GM06990 (cell line): ENCODE results near the gene CDC5L.

Source experiments
- DNase-seq: peaks from one replicate; pipeline ENCODE4 v3.0.0-alpha.2; 2011; ENCODE audit not compliant: insufficient read length; ENCODE audit errors: extremely low read depth
- H3K27me3 ChIP-seq: replicated peaks from 2 replicates; pipeline ENCODE4 v1.6.0; 2011; ENCODE audit warnings: low read length; ENCODE audit not compliant: control insufficient read depth, insufficient read depth
- H3K36me3 ChIP-seq: 2 replicates; pipeline ENCODE4 v1.5.1; 2011; ENCODE audit warnings: low read length; ENCODE audit not compliant: control insufficient read depth, insufficient read depth
- H3K4me3 ChIP-seq: replicated peaks from 2 replicates; pipeline ENCODE4 v1.5.1; 2011; ENCODE audit warnings: low read depth, mild to moderate bottlenecking, control low read depth, low read length
- TF ChIP-seq, protein P1 (sequence below): IDR thresholded peaks from 2 replicates; pipeline ENCODE4 v1.5.1; 2011; ENCODE audit warnings: low read length, control low read depth, mild to moderate bottlenecking, inconsistent platforms; ENCODE audit not compliant: insufficient read depth, poor library complexity, severe bottlenecking

The CDC5L gene

DNA sequence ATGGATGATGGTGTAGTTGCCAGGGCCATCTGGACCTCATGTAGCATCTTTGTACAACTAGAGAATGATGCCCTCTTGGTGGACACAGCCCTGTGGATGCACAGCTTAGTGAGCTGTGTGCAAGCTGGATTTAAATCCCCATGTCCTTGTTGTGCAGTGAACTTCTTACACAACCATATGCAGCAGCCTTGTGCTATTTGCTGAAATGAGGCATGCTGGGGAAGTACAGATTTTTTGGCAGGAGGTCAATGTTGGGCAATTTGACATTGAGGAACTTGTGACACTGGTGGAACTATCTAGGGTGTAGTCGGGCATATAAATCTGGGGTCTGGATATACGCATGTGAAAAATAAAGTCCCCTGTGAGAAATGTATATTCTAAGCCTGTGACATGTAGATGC is 5.8 kb upstream of the CDC5L start:
- Histone ChIP-seq H3K4me3 (no peak overlapping the region), H3K27me3 (no peaks in the 10 kb centered on the region; the same call in 1 of the 2 replicates), H3K36me3 (no peaks in the 10 kb centered on the region)
- DNase-seq, result no peak
- TF ChIP-seq, protein P1, sequence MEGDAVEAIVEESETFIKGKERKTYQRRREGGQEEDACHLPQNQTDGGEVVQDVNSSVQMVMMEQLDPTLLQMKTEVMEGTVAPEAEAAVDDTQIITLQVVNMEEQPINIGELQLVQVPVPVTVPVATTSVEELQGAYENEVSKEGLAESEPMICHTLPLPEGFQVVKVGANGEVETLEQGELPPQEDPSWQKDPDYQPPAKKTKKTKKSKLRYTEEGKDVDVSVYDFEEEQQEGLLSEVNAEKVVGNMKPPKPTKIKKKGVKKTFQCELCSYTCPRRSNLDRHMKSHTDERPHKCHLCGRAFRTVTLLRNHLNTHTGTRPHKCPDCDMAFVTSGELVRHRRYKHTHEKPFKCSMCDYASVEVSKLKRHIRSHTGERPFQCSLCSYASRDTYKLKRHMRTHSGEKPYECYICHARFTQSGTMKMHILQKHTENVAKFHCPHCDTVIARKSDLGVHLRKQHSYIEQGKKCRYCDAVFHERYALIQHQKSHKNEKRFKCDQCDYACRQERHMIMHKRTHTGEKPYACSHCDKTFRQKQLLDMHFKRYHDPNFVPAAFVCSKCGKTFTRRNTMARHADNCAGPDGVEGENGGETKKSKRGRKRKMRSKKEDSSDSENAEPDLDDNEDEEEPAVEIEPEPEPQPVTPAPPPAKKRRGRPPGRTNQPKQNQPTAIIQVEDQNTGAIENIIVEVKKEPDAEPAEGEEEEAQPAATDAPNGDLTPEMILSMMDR, result no peak

DNA sequence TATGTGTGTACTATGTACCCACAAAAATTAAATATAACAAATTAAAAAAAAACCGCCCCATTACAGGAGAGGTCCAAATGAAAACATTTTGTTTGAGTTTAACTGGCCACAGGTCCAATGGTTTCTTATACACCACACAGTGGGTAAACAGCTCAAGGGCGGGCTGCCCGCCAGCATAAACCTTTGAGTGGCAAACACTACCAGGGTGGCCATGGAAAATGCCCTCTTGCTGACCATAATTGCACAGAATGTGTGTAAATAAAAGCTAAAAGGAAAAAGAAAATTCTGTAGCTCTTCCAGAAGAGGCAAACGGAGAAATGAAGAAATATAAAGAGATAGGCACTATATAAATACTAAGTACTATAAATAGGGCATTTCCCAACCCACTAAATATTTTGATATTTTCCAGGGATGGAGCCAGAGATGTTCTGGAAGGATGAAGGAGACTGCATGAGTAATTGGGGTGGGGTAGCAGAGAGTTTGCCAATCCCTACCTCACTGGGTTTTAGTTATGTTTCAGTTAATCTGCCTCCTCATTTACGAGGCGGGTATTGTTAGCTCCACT is 1.1 kb upstream of the CDC5L start:
- Histone ChIP-seq H3K27me3 (no peaks in the 10 kb centered on the region; the same call in 1 of the 2 replicates), H3K36me3 (no peaks in the 10 kb centered on the region), H3K4me3 (peak overlapping the region; percentile 85)
- no peak for DNase-seq
- TF ChIP-seq, protein P1, result no peak

DNA sequence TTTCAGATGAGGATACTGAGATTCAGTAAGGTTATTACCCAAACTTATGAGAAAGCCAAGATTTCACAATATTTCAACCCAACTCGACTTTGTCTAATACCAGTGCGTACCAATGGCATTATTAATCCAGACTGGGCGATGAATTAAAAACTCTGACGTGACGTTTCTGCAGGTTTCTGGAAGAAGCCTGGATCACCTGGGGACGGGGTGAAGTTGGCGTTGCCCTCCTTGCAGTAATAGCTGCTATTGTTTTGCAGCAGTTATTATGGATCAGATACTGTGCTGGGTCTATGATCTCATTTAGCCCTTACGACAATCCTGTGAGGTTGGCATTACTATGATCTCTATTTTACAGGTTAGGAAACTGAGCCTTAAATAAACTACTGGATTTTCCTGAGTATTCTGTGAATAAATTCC is 569 bp upstream of the CDC5L start:
- Histone ChIP-seq H3K27me3 (no peaks in the 10 kb centered on the region; the same call in 1 of the 2 replicates), H3K4me3 (peak overlapping the region; percentile 85), H3K36me3 (peaks cover 2% of the 10 kb centered on the region; the same call in 1 of the 2 replicates)
- TF ChIP-seq, protein P1, result no peak
- DNase-seq, result no peak

DNA sequence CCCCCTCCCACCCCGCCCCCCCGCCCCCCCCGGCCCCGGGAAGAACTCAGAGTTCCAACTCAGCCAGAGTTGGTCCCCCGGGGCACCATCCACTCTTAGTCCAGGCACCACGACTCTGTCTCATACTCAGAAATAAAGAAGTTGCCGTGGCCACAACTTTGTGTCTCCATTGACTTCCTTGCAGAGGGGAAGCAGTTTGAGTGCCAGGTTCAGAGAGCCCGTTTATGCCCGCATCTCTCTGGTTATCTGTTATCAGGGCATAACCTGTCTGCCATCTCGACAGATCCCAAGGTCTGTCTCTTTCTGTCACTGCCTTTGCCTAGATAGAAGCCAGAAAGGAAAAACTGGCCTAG is 605 bp downstream of the CDC5L start:
- peaks cover 6% of the 10 kb centered on the region for H3K36me3 ChIP-seq
- TF ChIP-seq, protein P1, result no peak
- no peaks in the 10 kb centered on the region; the same call in 1 of the 2 replicates for H3K27me3 ChIP-seq
- peak overlapping the region; percentile 85 for H3K4me3 ChIP-seq
- DNase-seq, result no peak

DNA sequence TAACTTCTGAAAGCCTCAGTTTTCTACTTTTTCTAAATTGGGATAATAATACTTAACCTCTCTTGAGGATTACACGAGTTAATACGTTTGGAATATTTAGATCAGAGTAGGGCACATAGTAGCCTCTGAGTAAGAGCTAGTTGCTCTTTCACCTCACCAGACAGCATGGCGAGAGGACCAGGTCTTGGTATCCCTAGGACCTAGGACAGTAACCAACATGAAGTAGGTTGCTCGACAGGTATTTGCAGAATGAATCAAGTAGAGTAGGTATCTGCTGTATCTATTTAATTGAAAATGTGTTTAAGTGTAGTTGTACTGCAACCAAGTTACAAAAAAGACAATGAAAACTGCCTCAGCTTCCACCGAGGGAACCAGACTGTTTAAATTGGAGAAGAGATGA is 1.4 kb downstream of the CDC5L start:
- Histone ChIP-seq H3K36me3 (peaks cover 8% of the 10 kb centered on the region), H3K4me3 (peak overlapping the region; percentile 85), H3K27me3 (no peaks in the 10 kb centered on the region; the same call in 1 of the 2 replicates)
- DNase-seq, result no peak
- TF ChIP-seq, protein P1, result no peak
